Neural progenitor cell (in vitro differentiated cells): Measurements from ENCODE around the gene BMP5.

Experiments used
- CTCF ChIP-seq: fragments of 200-600 bp; sonication (generic); IDR thresholded peaks from 2 replicates; pipeline ENCODE4 v1.5.1; 2017; ENCODE audit warnings: antibody characterized with exemption, mild to moderate bottlenecking
- EZH2 ChIP-seq: fragments of 200-600 bp; sonication (generic); IDR thresholded peaks from 2 replicates; pipeline ENCODE4 v1.6.1; 2017; ENCODE audit warnings: antibody characterized with exemption, mild to moderate bottlenecking, moderate library complexity
- EZH2phosphoT487 ChIP-seq: fragments of 200-600 bp; sonication (generic); IDR thresholded peaks from 2 replicates; pipeline ENCODE4 v1.6.1; 2017; ENCODE audit warnings: antibody characterized with exemption

GRCh38 chr6:55777469-55777868, 97.9 kb downstream of the BMP5 start:
- TF ChIP-seq CTCF (no peak), EZH2 (no peak), EZH2phosphoT487 (no peak)
